WTC11 (cell line): ENCODE data around the gene ADGRB2. TPM values are rescaled to one million over a fixed set of nuclear protein-coding genes. Genes with fewer than 3 reads are reported as not detected.

ENCODE experiments used
- ATAC-seq: fragments of 200-7000 bp; cut with Tn5 transposase; 2 replicates; pipeline ENCODE4 v1.10.0; 2021; ENCODE audit warnings: mild to moderate bottlenecking, moderate library complexity
- CTCF ChIA-PET: fragments of 300-600 bp; sonication (Branson Sonifier 250); formaldehyde crosslinking; loops from one replicate; lab custom pipeline; 2021; ENCODE audit warnings: antibody characterized with exemption; lab: Charles Lee
- POLR2A ChIA-PET: fragments of 350-600 bp; sonication (Branson Sonifier 250); formaldehyde crosslinking; loops from one replicate; lab custom pipeline; 2021; ENCODE audit warnings: antibody characterized with exemption; lab: Charles Lee
- DNase-seq: peaks from one replicate; pipeline ENCODE4 v3.0.0; 2021; ENCODE audit warnings: low spot score
- H3K27ac Mint-ChIP-seq: 2 replicates; pipeline ENCODE4 v1.8.0; 2021; ENCODE audit warnings: mixed read lengths
- H3K27me3 Mint-ChIP-seq: 2 replicates; pipeline ENCODE4 v1.8.0; 2021; ENCODE audit warnings: low read depth, mild to moderate bottlenecking, moderate library complexity, mixed read lengths
- H3K36me3 Mint-ChIP-seq: 2 replicates; pipeline ENCODE4 v1.8.0; 2021; ENCODE audit warnings: mixed read lengths
- H3K4me1 Mint-ChIP-seq: 2 replicates; pipeline ENCODE4 v1.8.0; 2022; ENCODE audit warnings: mixed read lengths
- H3K4me3 Mint-ChIP-seq: 2 replicates; pipeline ENCODE4 v1.8.0; 2021; ENCODE audit warnings: mild to moderate bottlenecking, moderate library complexity, mixed read lengths
- H3K9me3 Mint-ChIP-seq: 2 replicates; pipeline ENCODE4 v1.8.0; 2021; ENCODE audit warnings: mixed read lengths
- AFF4 ChIP-seq: sonication (generic); formaldehyde crosslinking; IDR thresholded peaks from 2 replicates; pipeline ENCODE4 v1.8.1; 2023; ENCODE audit warnings: mild to moderate bottlenecking, missing genetic modification reagents, borderline replicate concordance
- ATF3 ChIP-seq: sonication (generic); formaldehyde crosslinking; conservative IDR thresholded peaks from 2 replicates; pipeline ENCODE4 v1.8.1; 2022; ENCODE audit warnings: mild to moderate bottlenecking, missing genetic modification reagents
- ERG ChIP-seq: fragments of 250-450 bp; sonication (Bioruptor Pico); IDR thresholded peaks from 2 replicates; pipeline ENCODE4 v1.8.0; 2021; ENCODE audit warnings: mild to moderate bottlenecking
- ESRRA ChIP-seq: sonication (generic); formaldehyde crosslinking; IDR thresholded peaks from 2 replicates; pipeline ENCODE4 v1.8.1; 2022; ENCODE audit warnings: mild to moderate bottlenecking, missing genetic modification reagents, borderline replicate concordance
- FOXP1 ChIP-seq: sonication (generic); formaldehyde crosslinking; IDR thresholded peaks from 2 replicates; pipeline ENCODE4 v1.8.0; 2022; ENCODE audit warnings: missing genetic modification reagents, mild to moderate bottlenecking, moderate library complexity, borderline replicate concordance
- GTF2I ChIP-seq: fragments of 250-450 bp; sonication (Bioruptor Pico); conservative IDR thresholded peaks from 2 replicates; pipeline ENCODE4 v1.4.0; 2021; ENCODE audit warnings: mild to moderate bottlenecking
- HMGA2 ChIP-seq: fragments of 250-450 bp; sonication (Bioruptor Pico); IDR thresholded peaks from 2 replicates; pipeline ENCODE4 v1.4.0; 2021; ENCODE audit warnings: mild to moderate bottlenecking, moderate library complexity
- IRF1 ChIP-seq: sonication (generic); formaldehyde crosslinking; IDR thresholded peaks from 2 replicates; pipeline ENCODE4 v1.8.0; 2023; ENCODE audit warnings: missing genetic modification reagents
- MLX ChIP-seq: sonication (generic); formaldehyde crosslinking; IDR thresholded peaks from 2 replicates; pipeline ENCODE4 v1.8.1; 2023; ENCODE audit warnings: mild to moderate bottlenecking, missing genetic modification reagents, moderate library complexity
- MYBL2 ChIP-seq: sonication (generic); formaldehyde crosslinking; IDR thresholded peaks from 2 replicates; pipeline ENCODE4 v1.8.1; 2023; ENCODE audit warnings: mild to moderate bottlenecking, moderate library complexity, missing genetic modification reagents
- NFATC4 ChIP-seq: fragments of 250-450 bp; sonication (Bioruptor Pico); IDR thresholded peaks from 2 replicates; pipeline ENCODE4 v1.9.0; 2021; ENCODE audit warnings: mild to moderate bottlenecking
- NFE2L1 ChIP-seq: sonication (generic); formaldehyde crosslinking; IDR thresholded peaks from 2 replicates; pipeline ENCODE4 v1.8.1; 2023; ENCODE audit warnings: missing genetic modification reagents
- OVOL2 ChIP-seq: fragments of 250-450 bp; sonication (Bioruptor Pico); IDR thresholded peaks from 2 replicates; pipeline ENCODE4 v1.9.0; 2021; ENCODE audit warnings: mild to moderate bottlenecking, borderline replicate concordance
- RELA ChIP-seq: sonication (generic); formaldehyde crosslinking; IDR thresholded peaks from 2 replicates; pipeline ENCODE4 v1.8.1; 2022; ENCODE audit warnings: missing genetic modification reagents, mild to moderate bottlenecking, borderline replicate concordance
- SP1 ChIP-seq: sonication (generic); formaldehyde crosslinking; conservative IDR thresholded peaks from 2 replicates; pipeline ENCODE4 v1.8.1; 2022; ENCODE audit warnings: missing genetic modification reagents
- TEAD4 ChIP-seq: sonication (generic); formaldehyde crosslinking; IDR thresholded peaks from 2 replicates; pipeline ENCODE4 v1.8.0; 2022; ENCODE audit warnings: mild to moderate bottlenecking, missing genetic modification reagents
- USF2 ChIP-seq: sonication (generic); formaldehyde crosslinking; IDR thresholded peaks from 2 replicates; pipeline ENCODE4 v1.8.1; 2023; ENCODE audit warnings: mild to moderate bottlenecking, missing genetic modification reagents, moderate library complexity
- ZBTB43 ChIP-seq: sonication (generic); formaldehyde crosslinking; IDR thresholded peaks from 2 replicates; pipeline ENCODE4 v1.8.1; 2023; ENCODE audit warnings: mild to moderate bottlenecking, missing genetic modification reagents
- ZNF396 ChIP-seq: fragments of 250-450 bp; sonication (Bioruptor Pico); IDR thresholded peaks from 2 replicates; pipeline ENCODE4 v1.8.0; 2021; ENCODE audit warnings: mild to moderate bottlenecking, moderate library complexity, borderline replicate concordance
- total RNA-seq: library from RNA; stranded (reverse); gene quantifications from 3 replicates; pipeline ENCODE4 v1.2.3, GENCODE V29; 2021

The ADGRB2 gene
- total RNA-seq, 1 experiment from 2014 or later: 39.3 TPM

- no peaks in the 10 kb centered on the region for H3K36me3 Mint-ChIP-seq
- no peak for DNase-seq
- peaks cover 61% of the 10 kb centered on the region for H3K4me1 Mint-ChIP-seq
- peaks cover 51% of the 10 kb centered on the region for H3K27me3 Mint-ChIP-seq
- no peak overlapping the region for H3K27ac Mint-ChIP-seq
- no peak for ATAC-seq
- no peaks in the 10 kb centered on the region for H3K9me3 Mint-ChIP-seq
- ChIA-PET POLR2A (interaction anchor here (0.5 to 1.4 kb wide), 2 partner anchors 20 to 91 kb away, joined by 4 to 5 read pairs; no protein-coding TSS in a partner anchor), CTCF (interaction anchor here (0.7 to 13.3 kb wide), 3 partner anchors 13 to 106 kb away, joined by 3 to 282 read pairs (median 3); no protein-coding TSS in a partner anchor)
- H3K4me3 Mint-ChIP-seq: no peak overlapping the region
- TF ChIP-seq USF2 (CRISPR knock-in tag) (no peak), GTF2I (CRISPR knock-in tag) (no peak), IRF1 (CRISPR knock-in tag) (no peak), ZBTB43 (CRISPR knock-in tag) (no peak), TEAD4 (CRISPR knock-in tag) (no peak), HMGA2 (CRISPR knock-in tag) (no peak), SP1 (CRISPR knock-in tag) (no peak), OVOL2 (CRISPR knock-in tag) (no peak), ZNF396 (CRISPR knock-in tag) (no peak), NFATC4 (no peak), MYBL2 (CRISPR knock-in tag) (no peak), FOXP1 (no peak), NFE2L1 (no peak), ESRRA (CRISPR knock-in tag) (no peak), MLX (CRISPR knock-in tag) (no peak), ERG (CRISPR knock-in tag) (no peak), AFF4 (CRISPR knock-in tag) (no peak), RELA (CRISPR knock-in tag) (no peak), ATF3 (no peak)
Measured at GRCh38 chr1:31768939-31769704, 5.0 kb upstream of the ADGRB2 start.
